ENCODE results near the gene TRIML2.

The TRIML2 gene, protein sequence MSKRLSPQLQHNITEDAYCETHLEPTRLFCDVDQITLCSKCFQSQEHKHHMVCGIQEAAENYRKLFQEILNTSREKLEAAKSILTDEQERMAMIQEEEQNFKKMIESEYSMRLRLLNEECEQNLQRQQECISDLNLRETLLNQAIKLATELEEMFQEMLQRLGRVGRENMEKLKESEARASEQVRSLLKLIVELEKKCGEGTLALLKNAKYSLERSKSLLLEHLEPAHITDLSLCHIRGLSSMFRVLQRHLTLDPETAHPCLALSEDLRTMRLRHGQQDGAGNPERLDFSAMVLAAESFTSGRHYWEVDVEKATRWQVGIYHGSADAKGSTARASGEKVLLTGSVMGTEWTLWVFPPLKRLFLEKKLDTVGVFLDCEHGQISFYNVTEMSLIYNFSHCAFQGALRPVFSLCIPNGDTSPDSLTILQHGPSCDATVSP

DNA sequence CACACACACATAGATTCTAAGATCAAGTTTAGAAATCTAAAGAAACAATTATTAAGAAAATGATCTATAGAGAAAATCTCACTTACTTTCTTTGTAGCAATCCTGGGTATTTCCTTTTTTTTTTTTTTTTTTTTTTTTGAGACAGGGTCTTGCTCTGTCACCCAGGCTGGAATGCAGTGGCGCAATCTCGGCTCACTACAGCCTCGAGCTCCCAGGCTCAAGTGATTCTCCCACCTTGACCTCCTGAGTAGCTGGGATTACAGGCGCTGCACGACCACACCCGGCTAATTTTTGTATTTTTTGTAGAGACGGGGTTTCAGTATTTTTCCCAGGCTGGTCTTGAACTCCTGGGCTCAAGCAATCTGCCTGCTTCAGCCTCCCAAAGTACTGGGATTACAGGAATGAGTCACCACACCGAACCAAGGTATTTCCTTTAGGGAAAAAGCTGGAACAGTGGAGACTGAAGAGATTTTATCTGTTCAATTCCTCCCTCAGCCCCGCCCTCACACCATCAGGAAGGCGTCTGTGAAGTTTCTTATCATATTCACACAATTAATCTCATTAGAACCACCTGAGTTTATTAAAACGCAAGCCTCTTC is at the start of gene TRIML2:
Gene TRIML2, minus strand, starts transcription at position 447 of the 599 bp plus-strand sequence. CDS start 4,235 bp downstream, outside the sequence.
- DNase-seq = no peak

DNA sequence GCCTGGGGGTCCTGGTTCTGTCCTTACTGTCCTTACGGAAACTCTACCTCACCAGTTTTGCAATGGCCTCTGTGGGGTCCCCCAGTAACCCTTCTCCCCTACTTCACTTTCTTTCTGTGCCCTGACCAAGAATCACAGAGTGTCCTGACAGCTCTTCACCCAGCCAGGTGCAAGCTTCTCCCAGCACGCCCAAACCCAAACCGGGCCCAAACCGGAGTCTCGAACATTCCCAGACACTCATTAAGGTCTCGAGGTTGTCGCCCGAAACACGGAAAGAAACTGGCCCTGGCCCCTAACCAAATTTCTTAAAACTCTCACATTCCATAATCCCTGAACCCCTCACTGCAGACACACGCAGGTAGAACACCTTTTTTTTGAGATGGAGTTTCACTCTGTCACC is 48.9 kb upstream of the TRIML2 start:
- no peak for DNase-seq

DNA sequence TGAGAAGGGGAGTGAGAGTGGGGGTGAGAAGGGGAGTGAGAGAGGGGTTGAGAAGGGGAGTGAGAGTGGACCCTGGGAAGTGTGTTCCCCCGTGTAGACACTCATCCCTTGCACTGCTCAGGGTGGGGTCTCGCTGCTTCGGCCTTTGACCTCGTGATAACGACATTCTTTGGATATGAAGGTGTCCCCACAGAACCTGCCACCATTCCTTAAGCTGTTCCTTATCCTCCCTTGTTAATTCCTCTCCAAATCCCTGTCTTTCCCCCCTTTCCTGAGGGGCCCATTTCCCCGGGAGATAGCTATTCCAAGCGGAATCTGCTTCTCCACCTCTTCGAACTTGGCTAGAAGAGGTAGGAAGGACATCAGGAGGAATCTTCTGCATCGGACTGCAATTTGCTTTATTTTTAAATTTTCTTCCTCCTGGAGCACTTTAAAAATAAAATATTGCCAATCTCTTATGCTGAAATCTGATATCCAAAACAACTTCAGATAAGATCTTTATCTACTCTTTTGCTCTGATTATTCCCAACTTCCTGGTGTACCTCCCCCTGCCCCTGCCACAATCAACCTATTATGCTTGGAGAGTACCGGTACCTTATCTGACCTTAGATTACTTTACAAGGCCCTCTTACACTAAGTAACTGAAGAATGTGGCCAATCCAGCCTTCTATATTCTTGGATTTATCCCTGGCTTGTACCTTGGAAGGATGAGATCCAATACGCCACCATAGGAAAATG is 45.4 kb upstream of the TRIML2 start:
- no peak for DNase-seq

DNA sequence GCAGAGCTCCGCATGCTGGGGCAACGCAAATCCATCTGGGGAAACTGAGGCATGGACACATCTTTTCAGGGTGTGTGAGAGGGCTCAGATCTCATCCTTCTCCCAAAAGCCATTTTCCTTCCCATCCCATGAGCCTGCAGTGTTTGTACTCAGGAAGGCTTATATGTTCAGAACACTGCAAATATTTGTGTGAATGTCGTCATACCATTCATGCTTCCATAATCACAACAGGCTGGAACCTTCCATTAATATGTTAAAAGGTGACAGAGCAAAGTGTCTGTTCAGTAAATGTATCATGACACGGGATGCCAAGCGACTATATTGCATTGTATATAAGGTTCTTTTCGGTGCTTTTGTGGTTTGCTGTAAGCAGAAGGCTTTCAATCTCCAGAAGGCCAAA is 38.4 kb upstream of the TRIML2 start:
- no peak for DNase-seq

DNA sequence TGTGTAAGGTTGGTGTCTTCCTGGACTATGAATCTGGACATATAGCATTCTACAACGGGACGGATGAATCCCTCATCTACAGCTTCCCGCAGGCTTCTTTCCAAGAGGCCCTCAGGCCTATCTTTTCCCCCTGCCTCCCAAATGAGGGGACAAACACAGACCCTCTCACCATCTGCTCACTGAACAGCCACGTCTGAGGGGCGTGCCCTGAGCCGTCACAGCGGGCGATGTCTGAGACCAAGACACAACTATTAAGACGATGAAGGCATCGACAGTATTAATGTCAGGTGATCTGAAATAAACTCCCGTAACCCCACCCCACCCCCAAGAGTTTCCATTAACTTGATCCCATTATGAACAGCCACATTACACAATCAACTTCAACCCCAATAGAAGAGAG is 37.8 kb upstream of the TRIML2 start:
- DNase-seq = no peak

DNA sequence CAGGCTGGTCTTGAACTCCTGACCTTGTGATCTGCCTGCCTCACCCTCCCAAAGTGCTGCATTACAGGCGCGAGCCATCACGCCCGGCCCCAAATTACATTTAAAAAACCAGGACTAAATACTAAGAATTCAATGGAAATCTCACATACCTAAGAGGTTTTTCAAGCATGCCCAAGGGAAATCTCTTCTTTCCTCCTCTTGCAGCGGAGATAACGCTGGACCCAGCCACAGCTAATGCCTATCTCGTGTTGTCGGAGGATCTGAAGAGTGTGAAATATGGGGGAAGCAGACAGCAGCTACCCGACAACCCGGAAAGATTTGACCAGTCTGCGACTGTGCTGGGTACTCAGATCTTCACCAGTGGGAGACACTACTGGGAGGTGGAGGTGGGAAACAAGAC is 37.2 kb upstream of the TRIML2 start:
- DNase-seq = no peak

DNA sequence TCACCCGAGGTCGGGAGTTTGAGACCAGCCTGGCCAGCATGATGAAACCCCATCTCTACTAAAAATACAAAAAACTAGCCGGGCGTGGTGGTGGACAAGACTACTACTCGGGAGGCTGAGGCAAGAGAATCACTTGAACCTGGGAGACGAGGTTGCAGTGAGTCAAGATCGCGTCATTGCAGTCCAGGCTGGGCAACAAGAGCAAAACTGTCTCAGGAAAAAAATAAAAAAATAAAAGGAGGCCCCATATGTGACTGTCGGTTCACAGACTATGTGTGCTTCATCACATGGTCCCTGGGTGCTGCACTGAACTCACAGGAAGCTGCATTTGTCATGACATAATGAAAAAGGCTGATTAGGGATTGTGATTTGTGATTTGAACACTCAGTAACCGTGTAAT is 36.2 kb upstream of the TRIML2 start:
- no peak for DNase-seq

DNA sequence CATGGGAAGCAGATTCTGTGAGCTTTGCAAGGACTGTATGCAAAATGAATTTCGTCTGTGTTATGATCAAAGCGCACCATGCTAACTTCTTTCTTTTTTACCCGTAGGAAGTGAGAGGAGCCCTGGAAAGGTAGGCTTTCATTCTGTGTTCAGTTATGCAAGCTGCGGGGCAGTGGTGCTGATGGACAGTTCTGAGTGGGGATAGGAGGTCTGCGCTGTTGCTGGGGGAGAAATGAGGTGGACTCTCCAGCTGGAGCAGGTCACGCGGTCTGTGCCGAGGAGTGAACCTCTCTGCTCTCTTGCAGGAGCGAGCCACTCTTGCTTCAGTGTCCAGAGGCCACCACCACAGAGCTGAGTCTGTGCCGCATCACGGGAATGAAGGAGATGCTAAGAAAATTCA is 34.3 kb upstream of the TRIML2 start:
- no peak for DNase-seq

DNA sequence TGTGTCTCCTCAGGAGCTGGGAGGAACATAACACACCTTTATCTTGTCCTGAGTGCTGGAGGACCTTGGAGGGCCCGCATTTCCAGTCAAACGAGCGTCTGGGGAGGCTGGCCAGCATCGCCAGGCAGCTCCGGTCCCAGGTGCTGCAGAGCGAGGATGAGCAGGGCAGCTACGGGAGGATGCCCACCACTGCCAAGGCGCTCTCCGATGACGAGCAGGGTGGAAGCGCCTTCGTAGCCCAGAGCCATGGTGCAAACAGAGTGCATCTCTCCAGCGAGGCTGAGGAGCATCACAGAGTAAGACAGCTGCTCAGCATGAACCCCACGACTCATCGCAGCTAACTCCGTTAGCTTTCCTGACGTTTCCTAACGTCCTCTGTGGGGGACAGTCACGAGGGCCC is 30.3 kb upstream of the TRIML2 start:
- no peak for DNase-seq

DNA sequence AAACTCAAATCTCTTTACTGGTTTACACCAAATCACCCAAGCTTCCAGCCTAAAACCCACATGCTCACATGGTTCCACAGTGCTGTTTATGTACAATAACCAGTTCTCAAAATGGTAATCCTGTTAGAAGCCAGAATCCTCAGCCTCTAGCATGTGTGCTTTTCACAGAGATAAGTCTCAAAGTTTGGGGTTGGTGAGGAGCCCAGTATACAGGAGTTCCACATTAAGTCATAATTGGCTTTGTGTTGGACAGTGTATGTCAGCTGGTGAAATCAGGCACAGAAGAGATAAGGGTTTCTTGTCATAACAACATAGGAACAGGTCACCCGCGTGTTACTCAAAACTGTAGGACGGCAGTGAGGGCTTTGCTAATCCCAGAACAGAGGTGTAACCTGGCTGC is 29.7 kb upstream of the TRIML2 start, which contains the start of gene TRIML1:
Gene TRIML1, plus strand, starts transcription at position 301 of the 400 bp plus-strand sequence. CDS start 118 bp downstream, outside the sequence.
- DNase-seq = no peak

DNA sequence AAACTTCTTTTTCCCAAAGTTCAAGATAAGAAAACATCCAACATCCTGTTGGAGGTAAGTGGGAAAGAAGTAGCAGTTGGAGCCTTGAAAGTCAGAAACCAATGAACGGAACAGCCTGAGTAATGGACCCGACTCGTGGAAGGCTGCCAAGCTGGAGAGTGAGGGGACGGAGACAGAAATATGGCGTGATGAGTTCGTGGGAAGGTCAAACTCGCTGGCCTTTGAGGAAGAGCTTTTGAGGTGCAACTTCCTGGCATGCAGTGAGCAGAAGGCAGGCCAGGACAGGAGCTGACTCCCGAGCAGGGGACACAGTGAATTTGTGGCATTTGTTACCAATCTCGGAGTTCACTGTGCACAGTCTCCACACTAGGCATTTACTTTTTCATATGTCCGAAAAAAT is 28.8 kb upstream of the TRIML2 start:
- DNase-seq = no peak

DNA sequence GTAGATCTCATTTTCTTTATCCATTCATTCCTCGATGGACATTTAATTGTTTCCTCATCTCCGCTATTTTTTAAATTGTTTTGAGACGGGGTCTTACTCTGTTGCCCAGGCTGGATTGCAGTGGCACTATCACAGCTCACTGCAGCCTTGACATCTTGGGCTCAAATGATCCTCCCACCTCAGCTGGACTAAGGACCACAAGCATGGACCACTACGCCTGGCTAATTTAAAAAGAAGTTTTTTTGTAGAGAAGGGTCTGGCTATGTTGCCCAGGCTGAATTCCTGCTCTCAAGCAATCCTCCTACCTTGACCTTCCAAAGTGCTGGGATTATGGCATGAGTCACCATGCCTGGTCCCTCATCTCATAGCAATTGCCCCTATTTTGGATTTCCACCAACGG is 22.8 kb upstream of the TRIML2 start:
- no peak for DNase-seq

DNA sequence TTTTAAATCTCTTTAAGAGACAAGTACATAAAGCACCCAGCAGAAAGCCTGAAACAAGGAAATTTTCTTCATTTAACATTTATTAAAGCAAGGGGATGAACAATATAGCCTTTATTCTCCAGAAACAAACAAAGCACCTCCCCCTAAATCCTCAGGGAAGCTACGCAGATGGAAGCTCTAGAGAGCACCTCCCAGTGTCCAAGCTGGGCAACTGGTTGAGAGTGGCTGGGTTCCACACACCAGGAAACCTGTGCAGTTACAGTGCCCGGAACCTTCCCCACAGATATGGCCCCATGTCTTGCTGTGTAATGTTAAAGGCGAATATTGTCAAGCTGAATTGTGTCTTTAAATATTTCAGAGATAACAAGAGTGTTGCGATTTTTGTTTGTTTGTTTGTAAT is 21.0 kb upstream of the TRIML2 start:
- no peak for DNase-seq

DNA sequence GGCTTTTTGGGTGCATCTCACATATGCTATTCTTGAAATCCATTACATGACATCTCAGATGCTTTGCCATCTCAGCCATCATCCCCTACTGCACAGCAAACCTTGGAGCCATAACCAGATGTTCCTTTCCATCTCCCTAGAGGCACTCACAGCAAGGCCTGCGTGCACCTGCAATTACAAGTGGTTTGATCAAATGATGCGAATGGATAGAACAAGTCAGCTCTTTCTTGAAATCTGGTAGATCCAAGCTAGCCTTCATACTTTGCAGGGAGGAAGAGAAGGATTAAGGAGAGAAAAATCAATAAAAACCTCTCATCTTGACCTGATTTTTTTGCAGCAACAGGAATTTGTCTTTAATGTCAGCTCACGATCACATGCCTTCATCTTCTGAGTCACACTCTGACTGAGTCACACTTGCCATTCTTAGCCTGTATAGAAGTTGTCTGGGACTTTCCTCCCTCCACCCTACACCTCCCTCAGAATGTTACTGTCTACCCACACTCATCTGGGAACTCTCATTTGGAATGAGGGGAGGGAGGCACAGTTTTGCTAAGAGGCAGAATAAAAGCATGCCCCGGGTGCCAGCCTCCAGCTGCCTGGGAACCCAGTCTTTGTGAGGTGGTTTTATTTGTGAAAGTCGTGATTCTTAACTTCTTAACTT is 17.9 kb upstream of the TRIML2 start:
- no peak for DNase-seq

DNA sequence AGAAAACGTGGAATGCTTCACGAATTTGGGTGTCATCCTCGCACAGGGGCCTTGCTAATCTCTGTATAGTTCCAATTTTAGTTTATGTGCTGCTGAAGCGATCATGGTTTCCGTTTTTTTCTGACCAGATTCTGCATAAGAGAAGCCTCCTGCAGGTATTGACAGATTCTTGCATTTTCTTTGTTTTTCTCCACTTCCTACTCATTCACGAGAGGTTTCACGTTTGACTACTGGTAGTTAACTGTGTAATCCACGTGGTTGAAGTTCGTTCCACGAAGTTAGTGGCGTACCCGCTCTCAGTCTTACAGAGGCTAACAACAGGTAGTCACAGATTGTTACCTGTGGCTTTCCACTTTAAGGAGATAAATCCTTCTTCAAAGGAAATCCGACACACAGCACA is 12.1 kb upstream of the TRIML2 start:
- DNase-seq = no peak

DNA sequence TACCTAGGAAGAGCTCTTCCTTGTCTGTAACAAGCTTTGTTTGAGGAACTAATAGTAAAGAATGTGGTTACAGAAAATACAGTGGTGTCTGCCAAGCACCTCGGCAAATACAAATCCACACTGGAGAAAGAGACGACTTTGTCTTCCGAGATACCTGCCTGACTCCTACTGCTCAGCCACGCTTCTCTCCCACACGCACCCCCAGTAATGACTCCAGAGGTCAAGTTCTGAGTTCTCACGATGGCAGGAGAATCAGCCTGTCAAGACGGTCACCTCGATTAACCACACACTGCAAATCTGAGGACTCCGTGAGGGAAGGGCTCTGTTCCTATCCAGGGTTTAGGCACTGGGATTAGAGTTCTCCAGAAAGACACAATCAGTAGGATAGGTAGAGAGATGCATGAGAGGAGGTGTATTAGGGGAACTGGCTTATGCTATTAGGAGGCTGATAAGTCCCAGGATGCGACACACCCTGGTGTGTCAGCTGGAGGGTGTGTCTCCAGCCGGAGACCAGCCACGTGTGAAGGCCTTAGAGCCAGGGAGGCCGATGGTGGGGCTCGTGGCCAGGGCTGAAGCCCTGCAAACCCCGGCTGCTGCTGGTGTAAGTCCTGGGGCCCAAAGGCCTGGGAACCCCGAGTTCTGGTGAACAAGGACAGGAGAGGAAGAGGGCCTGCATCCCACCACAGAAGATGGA is 8.4 kb upstream of the TRIML2 start:
- no peak for DNase-seq

DNA sequence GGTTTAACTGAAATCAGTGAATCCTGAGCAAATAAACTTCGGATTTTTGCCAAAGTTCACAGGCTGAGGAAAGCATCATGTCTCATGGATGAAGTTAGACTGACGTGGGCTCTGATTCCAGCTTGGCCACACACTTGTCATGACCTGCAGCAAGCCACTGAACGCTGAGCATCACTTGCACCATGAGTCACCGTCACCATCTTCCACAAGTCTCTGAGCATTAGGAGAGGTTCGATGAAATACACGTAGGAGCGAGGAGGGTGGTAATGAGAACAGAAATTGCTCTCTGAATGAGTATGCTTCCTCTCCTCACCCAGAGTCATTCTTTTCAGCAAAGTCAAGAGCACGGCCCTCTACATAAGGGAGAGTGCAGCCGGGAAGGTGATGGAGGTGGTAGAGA is 3.8 kb upstream of the TRIML2 start:
- DNase-seq = no peak

DNA sequence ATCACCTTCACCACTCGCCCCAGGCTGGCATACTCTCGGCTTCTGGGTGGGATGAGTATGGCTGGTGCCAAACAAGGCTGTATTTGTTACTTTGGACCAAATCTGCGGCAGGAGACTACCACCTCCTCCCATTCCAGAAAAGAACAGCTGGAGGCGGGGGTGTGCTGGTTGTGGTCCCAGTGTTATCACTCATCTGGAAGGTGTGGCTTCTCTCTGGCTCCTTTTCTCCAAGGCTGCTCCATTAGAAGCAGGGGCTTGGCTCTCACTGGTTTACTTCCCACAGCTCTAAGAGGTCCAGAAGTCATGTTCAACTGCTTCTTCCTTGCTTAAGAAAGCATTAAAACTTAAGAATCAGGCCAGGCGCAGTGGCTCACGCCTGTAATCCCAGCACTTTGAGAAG is 2.6 kb upstream of the TRIML2 start:
- no peak for DNase-seq

DNA sequence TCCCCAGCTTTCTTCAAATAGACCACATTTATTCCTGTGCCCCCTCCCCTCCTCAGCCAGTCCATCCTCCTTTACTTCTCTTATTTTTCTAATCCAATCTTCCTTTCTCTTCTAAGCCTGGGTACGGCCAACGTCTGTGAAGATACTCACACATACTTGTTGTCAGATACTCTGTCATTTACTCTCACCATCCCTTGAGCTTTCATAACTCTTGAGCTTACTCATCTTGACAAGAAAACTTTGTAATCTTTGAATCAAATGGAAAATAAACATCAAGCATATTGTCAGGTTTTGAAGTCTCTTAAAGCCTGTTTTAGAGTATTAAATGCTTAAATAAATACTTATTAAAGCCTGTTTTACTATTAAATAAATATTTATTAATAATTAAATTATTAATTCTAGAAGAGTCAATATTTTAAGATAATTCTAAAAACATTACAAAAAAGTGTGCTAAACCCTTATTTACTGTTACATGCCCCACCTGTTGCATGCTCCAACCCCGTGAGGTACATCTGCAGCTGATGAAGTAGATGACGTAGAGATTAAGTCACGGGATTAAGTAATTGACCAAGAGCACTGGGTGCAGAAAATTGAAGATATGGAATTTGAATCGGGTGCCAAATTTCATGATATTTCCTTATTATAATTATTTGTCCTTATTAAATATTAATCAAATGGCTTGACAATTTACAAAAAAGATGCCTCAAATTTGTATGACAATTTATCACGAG is 1.5 kb upstream of the TRIML2 start:
- DNase-seq = no peak

DNA sequence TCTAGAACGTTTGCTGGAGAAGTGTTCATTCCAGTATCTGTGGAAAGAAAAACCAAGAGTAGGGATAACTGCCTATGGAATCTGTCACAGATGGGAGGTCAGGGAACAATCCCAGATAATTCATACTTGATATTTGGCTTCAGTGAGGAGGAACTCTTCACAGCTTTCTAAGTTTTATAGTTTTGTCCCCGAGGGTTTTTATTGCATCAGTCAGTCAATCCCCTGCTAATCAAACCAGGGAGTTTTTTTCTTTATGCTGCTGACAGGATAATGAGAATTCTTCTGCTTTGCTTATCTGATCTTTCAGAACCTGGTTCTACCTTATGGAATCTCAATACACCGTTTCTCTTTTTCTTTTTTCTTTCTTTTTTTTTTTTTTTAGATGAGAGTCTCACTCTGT is 633 bp upstream of the TRIML2 start:
- no peak for DNase-seq

DNA sequence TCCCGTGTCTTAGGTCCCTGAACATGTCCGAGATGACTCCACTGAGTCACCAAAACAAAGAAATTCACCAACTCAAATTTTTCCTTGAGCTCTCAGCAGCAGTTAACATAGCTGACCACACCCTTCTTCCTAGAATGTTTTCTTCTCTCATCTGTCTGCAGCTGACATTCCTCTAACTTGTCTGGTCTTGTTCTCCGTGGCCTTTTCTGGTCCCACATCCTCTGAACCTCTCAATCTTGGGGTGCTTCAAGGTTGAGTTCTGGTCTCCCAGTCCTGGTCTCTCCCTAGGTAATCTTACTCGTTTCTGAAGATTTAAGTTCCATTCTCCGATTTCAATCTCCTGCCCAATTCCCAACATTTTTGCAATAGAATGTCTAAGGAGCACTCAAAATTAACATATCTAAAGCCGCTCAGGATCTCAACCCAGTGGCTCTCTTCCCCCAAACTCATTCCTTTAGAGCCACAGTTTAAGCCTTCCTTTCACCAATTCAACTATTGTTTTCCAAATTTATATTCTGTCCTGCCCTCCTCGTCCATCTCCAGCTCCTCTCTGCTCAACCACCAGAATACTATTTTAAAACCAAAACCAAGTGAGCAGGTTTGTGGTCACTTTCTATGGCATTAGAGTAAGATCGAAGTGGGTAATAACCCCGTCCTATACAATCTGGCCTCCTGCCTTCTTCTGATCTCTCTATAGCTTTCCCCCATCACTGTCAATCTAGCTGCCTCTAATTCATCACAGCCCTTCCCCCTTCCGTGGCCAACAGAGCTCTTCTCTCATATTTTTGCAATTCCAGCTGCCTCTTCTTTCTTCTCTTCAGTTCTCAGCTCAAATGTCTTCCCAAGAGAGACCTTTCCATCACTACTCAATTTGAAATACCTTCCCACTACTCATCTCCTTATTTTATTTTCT is 1.2 kb downstream of the TRIML2 start:
- DNase-seq = no peak
